ENCODE results near the gene PLA2G2F. TPM values are rescaled to one million over a fixed set of nuclear protein-coding genes. Genes with fewer than 3 reads are reported as not detected.

The PLA2G2F gene
- total and polyA plus RNA-seq, 2 donors (not counting 3 experiments of a cell fraction or from before 2014, with no cell fraction given) = not detected

DNA sequence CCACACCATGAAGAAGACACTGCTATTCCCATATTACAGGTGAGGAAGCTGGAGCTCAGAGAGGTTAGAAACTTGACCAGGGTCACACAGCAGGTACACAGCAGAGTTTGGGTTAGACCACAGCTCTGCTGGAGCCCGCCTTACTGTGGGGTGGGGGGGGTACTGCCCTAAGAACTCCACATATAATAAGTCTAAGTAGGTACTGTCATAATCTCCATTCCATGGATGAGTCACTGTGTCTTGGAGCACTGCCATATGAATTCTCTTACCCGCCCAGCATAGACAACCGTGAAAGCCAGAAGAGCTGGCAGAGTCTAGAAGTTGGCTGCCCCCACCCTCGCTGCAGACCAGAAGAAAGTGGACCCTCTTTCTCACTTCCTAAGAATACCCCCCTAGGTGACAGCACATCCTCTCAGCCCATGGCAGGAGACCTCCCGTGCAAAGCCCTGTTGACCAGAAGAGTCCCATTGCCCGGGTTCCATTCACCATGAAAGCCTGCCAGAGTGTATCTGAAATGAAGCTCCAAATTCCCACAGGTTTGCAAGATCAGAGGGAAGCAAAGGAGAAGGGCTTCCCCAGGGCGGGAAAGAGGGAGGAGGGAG, 14.6 kb upstream of the PLA2G2F start:
- no peaks in the 10 kb centered on the region for H3K79me2 ChIP-seq (ENCODE audit: control insufficient read depth, insufficient read depth, low read length)
- POLR2A ChIA-PET = no interaction called here
- DNase-seq (ENCODE audit: low read depth, low spot score) (peak; percentile 65), FAIRE-seq (peak; percentile 55)
- H4K20me1 ChIP-seq (replicated peaks; ENCODE audit: control insufficient read depth, extremely low read depth, insufficient read depth, low read length) = no peaks in the 10 kb centered on the region
- intact Hi-C loops (cut with micrococcal nuclease) = no loop called here
- H3K4me2 ChIP-seq (ENCODE audit: insufficient read depth, low read length) = no peak overlapping the region
- TF ChIP-seq GATA2 (IDR thresholded peaks at IDR 0.05; ENCODE audit: insufficient read depth, insufficient read length, low read depth, low read length) = no peak
- peak; percentile 44 for TF ChIP-seq FOS (IDR thresholded peaks at IDR 0.05; ENCODE audit: borderline replicate concordance, insufficient read depth, low read length)
- no peak for TF ChIP-seq EZH2 (IDR thresholded peaks at IDR 0.05; ENCODE audit: borderline replicate concordance, low read depth, low read length, severe bottlenecking)
- peak; percentile 51 for TF ChIP-seq JUN (IDR thresholded peaks at IDR 0.05; ENCODE audit: borderline replicate concordance, insufficient read depth, insufficient read length, low read depth)
- TF ChIP-seq MYC (IDR thresholded peaks at IDR 0.05; ENCODE audit: low read depth, low read length) = no peak
- no peak for TF ChIP-seq POLR2AphosphoS5 (IDR thresholded peaks at IDR 0.05; ENCODE audit: insufficient read depth, low read depth, low read length)
- no peak for TF ChIP-seq POLR2A (IDR thresholded peaks at IDR 0.05; ENCODE audit: low read depth, low read length)
- TF ChIP-seq, protein P1, sequence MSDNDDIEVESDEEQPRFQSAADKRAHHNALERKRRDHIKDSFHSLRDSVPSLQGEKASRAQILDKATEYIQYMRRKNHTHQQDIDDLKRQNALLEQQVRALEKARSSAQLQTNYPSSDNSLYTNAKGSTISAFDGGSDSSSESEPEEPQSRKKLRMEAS (IDR thresholded peaks at IDR 0.05; ENCODE audit: insufficient read depth, insufficient read length) = no peak
- CTCF ChIA-PET = interaction anchor here (0.8 to 1.3 kb wide), 4 partner anchors 14 to 38 kb away, joined by 3 to 7 read pairs (median 4); no protein-coding TSS in a partner anchor
- H3K4me3 ChIP-seq (replicated peaks in 1 of 3; ENCODE audit: insufficient read depth in 1 of 3, low read depth in 1 of 3, low read length in 3 of 3) = no peak overlapping the region
- no peaks in the 10 kb centered on the region for H3K9me3 ChIP-seq (replicated peaks; ENCODE audit: control insufficient read depth, insufficient read depth, low read length)
- dilution Hi-C loops (cut with MboI; ENCODE audit: extremely low pct_ligation_motif_present, low sequenced_read_pairs) = no loop called here
- no peaks in the 10 kb centered on the region for H3K36me3 ChIP-seq (ENCODE audit: control insufficient read depth in 2 of 2, extremely low read depth in 1 of 2, insufficient read depth in 2 of 2, low read length in 2 of 2)
- no TSS peak for BruUV-seq (replicated peaks)
- H3K27me3 ChIP-seq (ENCODE audit: control insufficient read depth in 2 of 2, insufficient read depth in 2 of 2, low read length in 2 of 2) = peaks cover 1 to 3% of the 10 kb centered on the region in 2 experiments
- no peak overlapping the region for H3K9ac ChIP-seq (replicated peaks; ENCODE audit: extremely low read depth, insufficient read depth, low read length)
- no peak overlapping the region for H3K27ac ChIP-seq (ENCODE audit: insufficient read depth, low read depth, low read length)
- H3K9me1 ChIP-seq (replicated peaks; ENCODE audit: control insufficient read depth, extremely low read depth, insufficient read depth, low read length) = no peaks in the 10 kb centered on the region
- no peaks in the 10 kb centered on the region for H3K4me1 ChIP-seq (ENCODE audit: control insufficient read depth, extremely low read depth, insufficient read depth, low read length)
- no peak overlapping the region for H2AFZ ChIP-seq (ENCODE audit: low read depth, low read length)

Measured in endothelial cell of umbilical vein (primary cell).